Stimulated activated CD8-positive, alpha-beta memory T cell treated with anti-CD3 and anti-CD28 coated beads, Interleukin-4, amount 100 ng/mL, for 4 hours (primary cell): ENCODE data around the gene USP10.
A peak's percentile ranks its signal among the peaks of the same experiment; 100 is the strongest.

Source experiments
- DNase-seq, 2 donors: peaks; one replicate each; pipeline ENCODE4 v3.0.0-alpha.2; 2020; ENCODE audit warnings: low read depth in 2 of 2, low spot score in 1 of 2

Gene USP10

GRCh38 chr16:84699712-84700445 is at the start of gene USP10:
Gene USP10 (plus strand): TSS chr16:84700000. CDS start chr16:84700091, 91 bp downstream.
- DNase-seq, result peak; percentile 48 to 59

- no peak for DNase-seq
Observed at GRCh38 chr16:84650062-84650991, 49.5 kb upstream of the USP10 start.

- DNase-seq, result no peak
Observed at GRCh38 chr16:84652566-84652965, 47.2 kb upstream of the USP10 start.

GRCh38 chr16:84654238-84654637 is 45.6 kb upstream of the USP10 start:
- DNase-seq, result no peak

- no peak for DNase-seq
Observed at GRCh38 chr16:84654998-84655397, 44.8 kb upstream of the USP10 start.

DNA sequence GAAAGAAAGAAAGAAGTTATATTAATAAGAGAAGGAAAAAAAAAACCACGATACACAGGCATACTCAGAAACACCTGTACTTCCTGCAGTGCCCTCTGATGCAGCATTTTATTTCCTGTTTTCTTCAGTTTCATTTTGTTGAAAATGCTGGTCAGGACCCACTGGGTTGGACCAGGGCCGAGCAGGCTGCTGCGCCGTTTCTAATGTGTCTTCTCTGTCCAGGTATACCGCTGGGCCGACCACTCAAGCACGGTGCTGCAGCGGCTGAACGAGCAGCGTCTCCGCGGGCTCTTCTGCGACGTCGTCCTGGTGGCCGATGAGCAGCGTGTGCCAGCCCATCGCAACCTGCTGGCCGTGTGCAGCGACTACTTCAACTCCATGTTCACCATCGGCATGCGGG is 43.2 kb upstream of the USP10 start:
- no peak for DNase-seq

- DNase-seq, result no peak
Observed at GRCh38 chr16:84657229-84657837, 42.5 kb upstream of the USP10 start.

DNA sequence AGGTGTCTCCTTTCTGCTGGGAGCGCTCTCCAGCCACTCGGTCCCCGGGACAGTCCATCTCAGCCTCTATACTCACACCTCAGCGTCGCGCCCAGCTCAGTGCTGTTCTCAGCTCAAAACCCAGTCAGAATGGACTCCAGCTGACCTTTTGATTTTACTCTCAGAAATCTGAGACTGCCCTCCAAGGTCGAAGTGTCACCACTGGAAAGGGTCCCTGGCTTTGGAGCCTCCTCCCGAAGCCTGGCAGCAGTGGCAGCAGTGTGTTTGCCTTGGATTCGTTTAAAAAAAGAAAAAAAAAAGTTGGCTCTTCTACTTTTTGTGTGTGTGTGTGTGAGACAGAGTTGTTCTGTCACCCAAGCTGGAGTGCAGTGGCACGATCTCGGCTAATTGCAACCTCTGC is 41.1 kb upstream of the USP10 start:
- no peak for DNase-seq

- no peak for DNase-seq
Observed at GRCh38 chr16:84659656-84660300, 40.0 kb upstream of the USP10 start.

- no peak for DNase-seq
Observed at GRCh38 chr16:84660973-84661372, 38.8 kb upstream of the USP10 start.

- no peak for DNase-seq
Observed at GRCh38 chr16:84661418-84662060, 38.3 kb upstream of the USP10 start.

GRCh38 chr16:84662471-84662870 is 37.3 kb upstream of the USP10 start:
- no peak for DNase-seq

- DNase-seq, result no peak
Observed at GRCh38 chr16:84663433-84664101, 36.2 kb upstream of the USP10 start.

GRCh38 chr16:84665359-84665758 is 34.4 kb upstream of the USP10 start:
- DNase-seq, result no peak

DNA sequence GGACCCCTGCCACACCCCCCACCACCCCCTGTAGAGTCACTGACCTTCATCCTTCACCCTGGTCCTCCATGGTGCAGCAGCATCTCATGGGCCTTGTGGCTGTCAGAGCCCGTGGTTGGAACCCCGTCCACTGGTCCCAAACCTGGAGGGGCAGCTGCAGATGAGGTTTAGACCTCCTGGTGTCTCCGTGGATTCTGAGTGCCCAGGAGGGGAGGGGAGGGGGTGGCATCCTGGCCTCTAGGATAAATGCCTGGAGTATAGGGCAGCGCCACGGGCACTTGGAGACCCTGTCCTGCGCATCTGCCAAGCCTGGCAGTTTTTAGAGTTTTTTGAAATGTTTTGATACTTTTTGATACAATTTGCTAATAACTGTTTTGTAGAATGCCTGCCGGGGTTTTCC is 34.0 kb upstream of the USP10 start:
- DNase-seq, result no peak

DNA sequence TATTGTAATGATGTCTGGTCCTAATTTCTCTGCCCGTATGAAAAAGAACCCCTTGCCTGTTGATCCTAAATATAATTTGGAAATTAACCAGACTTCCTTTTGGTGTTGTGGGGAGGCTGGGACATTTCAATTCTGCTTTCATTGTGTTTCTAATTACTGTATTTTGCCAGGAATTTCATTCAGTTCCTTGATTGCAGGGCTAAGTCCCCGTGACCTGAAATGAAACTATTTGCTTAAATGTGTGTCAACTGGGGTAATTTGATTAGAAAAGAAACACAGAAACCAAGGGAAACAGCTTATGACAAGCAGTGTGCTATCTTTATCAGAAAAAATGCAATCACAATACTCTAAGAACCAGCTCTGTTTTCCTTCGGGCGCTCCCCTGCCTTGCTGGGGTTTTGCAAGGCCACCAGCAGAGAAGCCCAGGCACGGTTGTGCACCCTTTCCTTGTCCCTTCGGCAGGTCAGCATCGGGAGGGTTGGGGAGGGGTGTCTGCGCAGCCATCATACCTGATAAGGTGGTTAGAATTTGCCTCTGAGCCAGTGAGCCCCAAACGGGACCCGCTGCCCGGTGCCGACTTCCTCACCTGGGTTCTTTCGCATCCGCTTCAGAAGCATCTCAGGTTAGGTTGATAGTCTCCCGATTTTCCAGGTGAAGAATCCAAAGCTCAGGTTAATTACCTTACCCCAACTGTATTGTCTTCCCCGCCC is 32.0 kb upstream of the USP10 start:
- DNase-seq, result no peak

GRCh38 chr16:84670063-84670462 is 29.7 kb upstream of the USP10 start:
- DNase-seq, result no peak

DNA sequence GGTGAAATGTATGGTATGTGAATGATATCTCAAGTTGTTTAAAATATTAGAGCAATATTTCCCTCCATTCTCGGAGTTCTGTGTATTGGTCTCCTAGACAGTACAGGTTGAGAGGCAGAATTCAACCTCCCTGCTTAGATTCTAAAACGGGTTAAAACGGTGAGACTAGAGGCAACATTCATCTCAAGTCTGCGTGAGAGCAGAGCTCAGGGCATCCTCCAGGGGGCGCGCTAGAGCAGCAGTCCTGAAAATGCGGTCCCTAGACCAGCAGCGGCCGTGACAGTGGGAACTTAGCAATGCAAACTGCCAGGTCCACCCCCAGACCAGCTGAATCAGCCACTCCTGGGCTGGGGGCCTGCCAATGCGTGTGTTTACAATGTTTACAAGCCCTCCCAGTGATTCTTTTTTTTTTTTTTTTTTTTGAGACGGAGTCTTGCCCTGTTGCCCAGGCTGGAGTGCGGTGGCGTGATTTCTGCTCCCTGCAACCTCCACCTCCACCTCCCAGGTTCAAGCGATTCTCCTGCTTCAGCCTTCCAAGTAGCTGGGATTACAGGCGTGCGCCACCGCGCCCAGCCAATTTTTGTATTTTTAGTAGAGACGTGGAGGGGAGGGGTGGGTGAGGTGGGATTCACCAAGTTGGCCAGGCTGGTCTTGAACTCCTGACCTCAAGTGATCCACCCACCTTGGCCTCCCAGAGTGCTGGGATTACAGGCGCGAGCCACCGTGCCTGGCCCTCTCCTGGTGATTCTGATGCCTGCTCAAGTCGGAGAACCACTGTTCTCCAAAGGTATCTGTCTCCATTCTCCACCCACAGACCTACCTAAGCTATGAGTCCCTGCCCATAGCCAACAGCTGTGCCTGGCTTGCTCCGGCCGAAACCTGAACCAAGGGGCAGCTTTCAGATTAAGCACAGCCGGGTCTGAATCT is 27.3 kb upstream of the USP10 start:
- peak; percentile 52 to 78 for DNase-seq

DNA sequence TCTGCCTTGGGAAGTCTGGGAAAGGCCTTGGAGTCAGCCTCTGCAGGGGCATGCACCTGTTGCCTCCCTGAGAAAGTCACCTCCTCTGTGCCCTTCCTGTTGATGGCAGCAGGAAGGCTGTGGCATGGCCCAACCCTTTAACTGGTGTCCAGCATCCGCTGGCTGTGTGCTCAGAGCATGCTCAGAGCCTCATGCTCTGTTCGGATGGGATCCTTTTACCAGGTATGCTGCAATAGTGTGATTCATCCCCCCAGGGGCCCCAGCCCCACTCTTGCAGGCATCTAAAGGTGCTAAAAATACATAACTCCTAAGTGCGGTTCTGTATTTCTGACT is 26.6 kb upstream of the USP10 start:
- no peak for DNase-seq
